Esophagus muscularis mucosa (tissue), 3 donors: ENCODE data around the gene UGT1A1.

Experiments
- CTCF ChIP-seq, 3 experiments: fragments of 200-600 bp in 2 of 3; fragments of 450-650 bp in 1 of 3; sonication (generic) in 2 of 3; IDR thresholded peaks; one replicate each; pipeline ENCODE4 v1.5.1; 2017 to 2019; ENCODE audit warnings: antibody characterized with exemption in 3 of 3, mild to moderate bottlenecking in 2 of 3, moderate library complexity in 1 of 3
- POLR2A ChIP-seq: fragments of 450-650 bp; IDR thresholded peaks from one replicate; pipeline ENCODE4 v1.6.1; 2017; ENCODE audit warnings: antibody characterized with exemption, moderate library complexity, mild to moderate bottlenecking, low read depth
- POLR2AphosphoS5 ChIP-seq, 2 donors: sonication (generic); formaldehyde crosslinking; IDR thresholded peaks; one replicate each; pipeline ENCODE4 v1.6.1; 2017; ENCODE audit warnings: antibody characterized with exemption in 2 of 2

- TF ChIP-seq CTCF (IDR thresholded peaks at IDR 0.05) = no peak
- TF ChIP-seq POLR2AphosphoS5 (IDR thresholded peaks at IDR 0.05) = no peak
- TF ChIP-seq POLR2A = no peak
These were observed 3.5 kb upstream of the UGT1A1 start for GRCh38 chr2:233756429-233757081.
